ENCODE measurements around the gene DHRS7B.
"Not testable (repeated sequence)": the region's sequence is repeated elsewhere in the genome, so short reads cannot be mapped to it uniquely, and the experiment has no call there.

DHRS7B gene

GRCh38 chr17:21129023-21129681 lies 2.4 kb downstream of the DHRS7B start:
- H3K4me3 Mint-ChIP-seq = peak overlapping the region; percentile 76

GRCh38 chr17:21131137-21131536 lies 4.4 kb downstream of the DHRS7B start:
- DNase-seq = no peak
- H3K4me1 Mint-ChIP-seq = peaks cover 17% of the 10 kb centered on the region
- H3K36me3 Mint-ChIP-seq (ENCODE audit: low read depth) = peaks cover 52% of the 10 kb centered on the region
- no peak for TF ChIP-seq CTCF (IDR thresholded peaks at IDR 0.05)
- H3K27ac Mint-ChIP-seq = no peak overlapping the region
- peaks cover 5% of the 10 kb centered on the region for H3K27me3 Mint-ChIP-seq (ENCODE audit: low read depth, poor library complexity)
- peaks cover 47% of the 10 kb centered on the region for H3K9me3 Mint-ChIP-seq
- no peak overlapping the region for H3K4me3 Mint-ChIP-seq

More at GRCh38 chr17:21129023-21129681, 2.4 kb downstream of the DHRS7B start:
- H3K27ac Mint-ChIP-seq = no peak overlapping the region
- DNase-seq = no peak
- H3K4me1 Mint-ChIP-seq = peaks cover 21% of the 10 kb centered on the region
- H3K27me3 Mint-ChIP-seq (ENCODE audit: low read depth, poor library complexity) = peaks cover 12% of the 10 kb centered on the region
- peaks cover 33% of the 10 kb centered on the region for H3K36me3 Mint-ChIP-seq (ENCODE audit: low read depth)
- H3K9me3 Mint-ChIP-seq = peaks cover 27% of the 10 kb centered on the region
- TF ChIP-seq CTCF (IDR thresholded peaks at IDR 0.05) = no peak

- DNase-seq = no peak
Measured at GRCh38 chr17:21132428-21132827, 5.7 kb downstream of the DHRS7B start.

GRCh38 chr17:21134559-21134958 lies 7.8 kb downstream of the DHRS7B start:
- Mint-ChIP-seq H3K27me3 (ENCODE audit: low read depth, poor library complexity) (peaks cover 3% of the 10 kb centered on the region), H3K4me3 (no peak overlapping the region), H3K27ac (no peak overlapping the region), H3K9me3 (peaks cover 76% of the 10 kb centered on the region), H3K4me1 (no peaks in the 10 kb centered on the region), H3K36me3 (ENCODE audit: low read depth) (peaks cover 70% of the 10 kb centered on the region)
- DNase-seq = no peak
- no peak for TF ChIP-seq CTCF (IDR thresholded peaks at IDR 0.05)

More at GRCh38 chr17:21132428-21132827, 5.7 kb downstream of the DHRS7B start:
- Mint-ChIP-seq H3K4me3 (no peak overlapping the region), H3K9me3 (peaks cover 60% of the 10 kb centered on the region), H3K27me3 (ENCODE audit: low read depth, poor library complexity) (peaks cover 3% of the 10 kb centered on the region), H3K36me3 (ENCODE audit: low read depth) (peaks cover 60% of the 10 kb centered on the region), H3K4me1 (peaks cover 6% of the 10 kb centered on the region), H3K27ac (no peak overlapping the region)
- no peak for TF ChIP-seq CTCF (IDR thresholded peaks at IDR 0.05)

GRCh38 chr17:21140911-21141310 lies 14.1 kb downstream of the DHRS7B start:
- H3K9me3 Mint-ChIP-seq = peaks cover 86% of the 10 kb centered on the region
- no peak overlapping the region for H3K27ac Mint-ChIP-seq
- TF ChIP-seq CTCF (IDR thresholded peaks at IDR 0.05) = no peak
- H3K4me1 Mint-ChIP-seq = no peaks in the 10 kb centered on the region
- H3K27me3 Mint-ChIP-seq (ENCODE audit: low read depth, poor library complexity) = no peaks in the 10 kb centered on the region
- peaks cover 77% of the 10 kb centered on the region for H3K36me3 Mint-ChIP-seq (ENCODE audit: low read depth)
- no peak overlapping the region for H3K4me3 Mint-ChIP-seq
- DNase-seq = no peak

GRCh38 chr17:21141331-21141730 lies 14.6 kb downstream of the DHRS7B start:
- no peaks in the 10 kb centered on the region for H3K4me1 Mint-ChIP-seq
- H3K27me3 Mint-ChIP-seq (ENCODE audit: low read depth, poor library complexity) = no peaks in the 10 kb centered on the region
- no peak for DNase-seq
- H3K36me3 Mint-ChIP-seq (ENCODE audit: low read depth) = peaks cover 77% of the 10 kb centered on the region
- H3K27ac Mint-ChIP-seq = no peak overlapping the region
- no peak overlapping the region for H3K4me3 Mint-ChIP-seq
- TF ChIP-seq CTCF (IDR thresholded peaks at IDR 0.05) = no peak
- peaks cover 86% of the 10 kb centered on the region for H3K9me3 Mint-ChIP-seq

GRCh38 chr17:21142065-21142464 lies 15.3 kb downstream of the DHRS7B start:
- H3K4me3 Mint-ChIP-seq; H3K27me3 Mint-ChIP-seq (ENCODE audit: low read depth, poor library complexity): not testable (repeated sequence)
- peaks cover 86% of the 10 kb centered on the region for H3K9me3 Mint-ChIP-seq

More at GRCh38 chr17:21142065-21142464, 15.3 kb downstream of the DHRS7B start:
- not testable (repeated sequence) for H3K4me1 Mint-ChIP-seq, DNase-seq, H3K27ac Mint-ChIP-seq
- peaks cover 81% of the 10 kb centered on the region for H3K36me3 Mint-ChIP-seq (ENCODE audit: low read depth)
